H9 (cell line): ENCODE results near the gene IRF2. TPM values are rescaled to one million over a fixed set of nuclear protein-coding genes. Genes with fewer than 3 reads are reported as not detected.

Source experiments
- DNase-seq: peaks from one replicate; pipeline ENCODE4 v3.0.0-alpha.2; 2017
- H2AFZ ChIP-seq: one replicate; pipeline ENCODE4 v1.6.1; 2013; ENCODE audit warnings: mild to moderate bottlenecking, low read length, control low read depth, moderate library complexity
- H2AK5ac ChIP-seq: 2 replicates; pipeline ENCODE4 v1.6.1; 2013; ENCODE audit warnings: low read length, control low read depth, mixed read lengths; ENCODE audit not compliant: insufficient read length
- H2BK120ac ChIP-seq: one replicate; pipeline ENCODE4 v1.6.1; 2013; ENCODE audit warnings: low read depth, mild to moderate bottlenecking, low read length, control low read depth, inconsistent platforms; ENCODE audit not compliant: poor library complexity, severe bottlenecking
- H2BK12ac ChIP-seq: 2 replicates; pipeline ENCODE4 v1.6.1; 2013; ENCODE audit warnings: low read length, control low read depth, mixed read lengths, low read depth; ENCODE audit not compliant: insufficient read length
- H2BK15ac ChIP-seq: 2 replicates; pipeline ENCODE4 v1.6.1; 2013; ENCODE audit warnings: low read depth, low read length, control low read depth
- H2BK20ac ChIP-seq: one replicate; pipeline ENCODE4 v1.6.1; 2013; ENCODE audit warnings: low read depth, mild to moderate bottlenecking, low read length, control low read depth, inconsistent platforms; ENCODE audit not compliant: poor library complexity, severe bottlenecking
- H2BK5ac ChIP-seq: 2 replicates; pipeline ENCODE4 v1.6.1; 2013; ENCODE audit warnings: low read length, control low read depth, mixed read lengths; ENCODE audit not compliant: insufficient read length
- H3K14ac ChIP-seq: 2 replicates; pipeline ENCODE4 v1.6.1; 2013; ENCODE audit warnings: low read length, control low read depth; ENCODE audit not compliant: insufficient read depth
- H3K18ac ChIP-seq: 2 replicates; pipeline ENCODE4 v1.6.1; 2013; ENCODE audit warnings: low read depth, mild to moderate bottlenecking, mixed read lengths, low read length, control low read depth; ENCODE audit not compliant: insufficient read length
- H3K23ac ChIP-seq: 2 replicates; pipeline ENCODE4 v1.6.1; 2013; ENCODE audit warnings: low read length, control low read depth, mixed read lengths, low read depth; ENCODE audit not compliant: insufficient read length
- H3K23me2 ChIP-seq: 2 replicates; pipeline ENCODE4 v1.6.1; 2013; ENCODE audit warnings: low read depth, mild to moderate bottlenecking, mixed read lengths, low read length, control low read depth; ENCODE audit not compliant: insufficient read length, poor library complexity, severe bottlenecking
- H3K27ac ChIP-seq: 2 replicates; pipeline ENCODE4 v1.5.1; 2013; ENCODE audit warnings: low read length, control low read depth, mixed read lengths, low read depth; ENCODE audit not compliant: insufficient read length
- H3K27me3 ChIP-seq: 2 replicates; pipeline ENCODE4 v1.6.1; 2013; ENCODE audit warnings: low read length, control low read depth, inconsistent platforms; ENCODE audit not compliant: insufficient read depth
- H3K4ac ChIP-seq: 2 replicates; pipeline ENCODE4 v1.6.1; 2013; ENCODE audit warnings: low read depth, mild to moderate bottlenecking, control low read depth, inconsistent platforms, low read length, moderate library complexity
- H3K4me1 ChIP-seq: 2 replicates; pipeline ENCODE4 v1.6.1; 2013; ENCODE audit warnings: low read length, control low read depth, inconsistent platforms; ENCODE audit not compliant: insufficient read depth
- H3K4me2 ChIP-seq: 2 replicates; pipeline ENCODE4 v1.6.1; 2013; ENCODE audit warnings: low read length, control low read depth, mixed read lengths; ENCODE audit not compliant: insufficient read length, insufficient read depth
- H3K56ac ChIP-seq: 2 replicates; pipeline ENCODE4 v1.6.1; 2013; ENCODE audit warnings: low read depth, mild to moderate bottlenecking, mixed read lengths, low read length, control low read depth; ENCODE audit not compliant: insufficient read length
- H3K79me1 ChIP-seq: 2 replicates; pipeline ENCODE4 v1.6.1; 2013; ENCODE audit warnings: low read depth, mild to moderate bottlenecking, moderate library complexity, low read length, control low read depth, inconsistent platforms; ENCODE audit not compliant: insufficient read depth, poor library complexity, severe bottlenecking
- H3K79me2 ChIP-seq: 2 replicates; pipeline ENCODE4 v1.6.1; 2013; ENCODE audit warnings: low read length, control low read depth, inconsistent platforms; ENCODE audit not compliant: insufficient read depth
- H3K9ac ChIP-seq: 2 replicates; pipeline ENCODE4 v1.6.1; 2013; ENCODE audit warnings: low read length, control low read depth, mixed read lengths; ENCODE audit not compliant: insufficient read length; ENCODE audit errors: extremely low read depth
- H3K9me3 ChIP-seq: one replicate; pipeline ENCODE4 v1.6.1; 2013; ENCODE audit warnings: low read depth, low read length, inconsistent platforms; ENCODE audit not compliant: control insufficient read depth
- H3T11ph ChIP-seq: one replicate; pipeline ENCODE4 v1.6.1; 2013; ENCODE audit warnings: mild to moderate bottlenecking, low read length, control low read depth, inconsistent platforms
- H4K20me1 ChIP-seq: one replicate; pipeline ENCODE4 v1.6.1; 2013; ENCODE audit not compliant: control insufficient read depth, insufficient read length, insufficient read depth
- H4K5ac ChIP-seq: 2 replicates; pipeline ENCODE4 v1.6.1; 2013; ENCODE audit warnings: low read depth, mild to moderate bottlenecking, mixed read lengths, low read length, control low read depth; ENCODE audit not compliant: insufficient read length
- H4K8ac ChIP-seq: replicated peaks from 2 replicates; pipeline ENCODE4 v1.6.1; 2013; ENCODE audit warnings: low read length, control low read depth, mixed read lengths, low read depth; ENCODE audit not compliant: insufficient read length
- H4K91ac ChIP-seq: 2 replicates; pipeline ENCODE4 v1.6.1; 2013; ENCODE audit warnings: low read depth, mild to moderate bottlenecking, moderate library complexity, mixed read lengths, low read length, control low read depth; ENCODE audit not compliant: insufficient read length
- H3K27ac Mint-ChIP-seq, 3 experiments: 2 replicates in 2 of 3; 3 replicates in 1 of 3; pipeline ENCODE4 v1.8.0; 2020 to 2021; ENCODE audit warnings: mixed read lengths in 3 of 3, mild to moderate bottlenecking in 1 of 3, moderate library complexity in 1 of 3
- H3K27me3 Mint-ChIP-seq: 2 replicates; pipeline ENCODE4 v1.8.0; 2021; ENCODE audit warnings: low read depth, mild to moderate bottlenecking, moderate library complexity, mixed read lengths
- H3K36me3 Mint-ChIP-seq, 3 experiments: 2 replicates in 2 of 3; 3 replicates in 1 of 3; pipeline ENCODE4 v1.8.0; 2020 to 2021; ENCODE audit warnings: low read depth in 3 of 3, mixed read lengths in 3 of 3; ENCODE audit not compliant: insufficient read depth in 1 of 3
- H3K4me1 Mint-ChIP-seq, 2 experiments: 2 replicates each; pipeline ENCODE4 v1.8.0; 2020; ENCODE audit warnings: mixed read lengths in 2 of 2
- H3K4me3 Mint-ChIP-seq, 2 experiments: 2 replicates in 1 of 2; 3 replicates in 1 of 2; pipeline ENCODE4 v1.8.0; 2020 to 2021; ENCODE audit warnings: mild to moderate bottlenecking in 2 of 2, mixed read lengths in 2 of 2, moderate library complexity in 1 of 2
- H3K9me3 Mint-ChIP-seq, 2 experiments: 2 replicates in 1 of 2; 3 replicates in 1 of 2; pipeline ENCODE4 v1.8.0; 2020; ENCODE audit warnings: mild to moderate bottlenecking in 2 of 2, mixed read lengths in 2 of 2, moderate library complexity in 1 of 2
- WGBS: extraction: QIAGEN DNeasy Blood & Tissue Kit; methylation state at CpG from one replicate; pipeline ENCODE4 v1.1.7; 2013; ENCODE audit warnings: missing lambda C conversion rate, low lambda C conversion rate, mixed read lengths; ENCODE audit not compliant: insufficient read length; ENCODE audit errors: extremely low coverage; 5-methylcytosine and 5-hydroxymethylcytosine counted together
- total RNA-seq: library from RNA; stranded (reverse); gene quantifications from 2 replicates; pipeline ENCODE4 v1.2.1, GENCODE V29; 2021
- TF ChIP-seq, protein P1 (sequence below): fragments of 200-600 bp; sonication (generic); conservative IDR thresholded peaks from 3 replicates; pipeline ENCODE4 v1.8.0; 2021; ENCODE audit warnings: antibody characterized with exemption, mild to moderate bottlenecking

IRF2 gene
- total RNA-seq, 1 experiment from 2014 or later: 13.5 TPM

DNA sequence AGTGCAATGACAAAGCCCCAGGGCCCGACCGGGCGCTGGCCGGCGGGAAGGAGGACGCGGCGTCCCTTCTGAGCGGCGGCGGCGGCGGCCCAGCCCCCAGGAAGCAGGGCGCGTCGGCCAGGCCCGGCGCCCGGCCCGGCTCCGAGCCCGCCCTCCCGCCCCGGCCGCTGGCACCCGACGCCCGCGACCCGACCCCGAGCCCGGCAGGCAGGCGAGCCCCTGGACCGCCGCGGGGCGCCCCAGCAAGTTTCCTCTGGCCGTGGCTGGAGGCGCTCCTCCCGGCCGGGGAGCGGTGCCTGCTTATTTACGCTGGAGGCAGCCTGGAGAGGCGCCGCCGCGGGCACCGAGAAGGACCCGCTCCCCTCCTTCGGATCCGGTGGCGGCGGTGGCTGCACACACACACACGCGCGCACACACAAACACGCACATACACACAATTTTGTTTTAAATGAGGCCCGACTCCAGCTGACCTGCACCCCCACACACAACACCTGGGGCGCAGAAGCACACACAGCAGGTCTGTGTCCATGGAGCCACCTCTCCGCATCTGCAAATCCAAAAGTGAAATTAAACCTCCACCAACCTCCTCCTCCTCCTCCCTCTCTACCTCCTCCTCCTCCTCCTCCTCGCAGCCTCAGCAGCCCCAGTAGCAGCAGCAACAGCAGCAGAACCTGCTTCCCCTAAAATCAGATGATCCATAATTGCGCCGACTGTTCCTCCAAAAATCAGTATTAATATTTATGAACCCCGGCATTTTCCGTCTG, 669 bp downstream of the IRF2 start:
- no CpG with 5 or more reads among the region's 65 CpGs for WGBS
- Histone ChIP-seq H3K79me1 (peaks cover 4% of the 10 kb centered on the region), H3K27ac (peak overlapping the region; percentile 26), H2AK5ac (no peak overlapping the region), H4K20me1 (no peaks in the 10 kb centered on the region), H3T11ph (no peak overlapping the region), H2BK120ac (no peak overlapping the region), H3K23me2 (peaks cover 21% of the 10 kb centered on the region), H3K4me2 (peak overlapping the region; percentile 86), H2BK5ac (no peak overlapping the region), H3K4ac (no peak overlapping the region), H2BK20ac (no peak overlapping the region), H3K79me2 (peaks cover 12% of the 10 kb centered on the region; the same call in 1 of the 2 replicates), H3K27me3 (no peaks in the 10 kb centered on the region), H2AFZ (no peak overlapping the region), H4K91ac (no peak overlapping the region), H3K18ac (peak overlapping the region; percentile 91), H4K8ac (no peak overlapping the region), H3K56ac (no peak overlapping the region), H2BK15ac (no peak overlapping the region), H4K5ac (no peak overlapping the region), H3K4me1 (peaks cover 2% of the 10 kb centered on the region; the same call in 1 of the 2 replicates), H3K14ac (peak overlapping the region; percentile 90), H3K9ac (peak overlapping the region; percentile 69), H2BK12ac (no peak overlapping the region), H3K9me3 (no peaks in the 10 kb centered on the region), H3K23ac (peak overlapping the region; percentile 52)
- H3K9me3 Mint-ChIP-seq: no peaks in the 10 kb centered on the region; a peak in 1 of 5 replicates
- TF ChIP-seq, protein P1, sequence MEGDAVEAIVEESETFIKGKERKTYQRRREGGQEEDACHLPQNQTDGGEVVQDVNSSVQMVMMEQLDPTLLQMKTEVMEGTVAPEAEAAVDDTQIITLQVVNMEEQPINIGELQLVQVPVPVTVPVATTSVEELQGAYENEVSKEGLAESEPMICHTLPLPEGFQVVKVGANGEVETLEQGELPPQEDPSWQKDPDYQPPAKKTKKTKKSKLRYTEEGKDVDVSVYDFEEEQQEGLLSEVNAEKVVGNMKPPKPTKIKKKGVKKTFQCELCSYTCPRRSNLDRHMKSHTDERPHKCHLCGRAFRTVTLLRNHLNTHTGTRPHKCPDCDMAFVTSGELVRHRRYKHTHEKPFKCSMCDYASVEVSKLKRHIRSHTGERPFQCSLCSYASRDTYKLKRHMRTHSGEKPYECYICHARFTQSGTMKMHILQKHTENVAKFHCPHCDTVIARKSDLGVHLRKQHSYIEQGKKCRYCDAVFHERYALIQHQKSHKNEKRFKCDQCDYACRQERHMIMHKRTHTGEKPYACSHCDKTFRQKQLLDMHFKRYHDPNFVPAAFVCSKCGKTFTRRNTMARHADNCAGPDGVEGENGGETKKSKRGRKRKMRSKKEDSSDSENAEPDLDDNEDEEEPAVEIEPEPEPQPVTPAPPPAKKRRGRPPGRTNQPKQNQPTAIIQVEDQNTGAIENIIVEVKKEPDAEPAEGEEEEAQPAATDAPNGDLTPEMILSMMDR: no peak
- peak overlapping the region; percentile 83 to 96 (median 89) for H3K27ac Mint-ChIP-seq
- peaks cover 0 to 5% (median 0%) of the 10 kb centered on the region in 3 experiments; a peak in 3 of 7 replicates for H3K36me3 Mint-ChIP-seq
- peaks cover 26 to 28% of the 10 kb centered on the region in 2 experiments for H3K4me1 Mint-ChIP-seq
- no peaks in the 10 kb centered on the region for H3K27me3 Mint-ChIP-seq
- DNase-seq: no peak
- H3K4me3 Mint-ChIP-seq: peak overlapping the region; percentile 90 to 98
